Stimulated activated CD4-positive, alpha-beta T cell treated with anti-CD3 and anti-CD28 coated beads, Interleukin-12 subunit alpha, Interleukin-12 subunit beta, amount 100 ng/mL, for 4 hours (primary cell): ENCODE data around the gene CAV2.

Experiments
- DNase-seq: peaks from one replicate; pipeline ENCODE4 v3.0.0-alpha.2; 2020

Gene CAV2

GRCh38 chr7:116496653-116497052, 2.9 kb upstream of the CAV2 start:
- DNase-seq, result no peak

DNA sequence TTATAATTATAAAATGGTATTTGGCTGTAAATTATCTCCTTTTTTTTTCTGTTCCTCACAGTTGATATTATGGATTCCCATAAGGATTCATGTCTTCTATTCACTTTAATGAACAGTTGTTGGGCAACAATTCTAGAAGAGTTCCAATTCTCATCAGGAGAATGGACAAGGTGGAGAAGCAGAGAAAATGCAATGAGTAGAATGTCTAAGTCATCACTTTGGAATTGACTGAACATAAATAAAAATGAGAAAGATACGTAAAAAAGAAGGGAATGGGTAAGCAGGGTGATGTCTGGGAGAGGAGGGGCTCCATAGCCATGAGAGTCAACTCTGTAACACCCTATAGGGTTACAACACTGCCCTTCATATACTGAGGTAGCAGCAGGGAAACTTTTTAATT, 1.8 kb upstream of the CAV2 start:
- no peak for DNase-seq

DNA sequence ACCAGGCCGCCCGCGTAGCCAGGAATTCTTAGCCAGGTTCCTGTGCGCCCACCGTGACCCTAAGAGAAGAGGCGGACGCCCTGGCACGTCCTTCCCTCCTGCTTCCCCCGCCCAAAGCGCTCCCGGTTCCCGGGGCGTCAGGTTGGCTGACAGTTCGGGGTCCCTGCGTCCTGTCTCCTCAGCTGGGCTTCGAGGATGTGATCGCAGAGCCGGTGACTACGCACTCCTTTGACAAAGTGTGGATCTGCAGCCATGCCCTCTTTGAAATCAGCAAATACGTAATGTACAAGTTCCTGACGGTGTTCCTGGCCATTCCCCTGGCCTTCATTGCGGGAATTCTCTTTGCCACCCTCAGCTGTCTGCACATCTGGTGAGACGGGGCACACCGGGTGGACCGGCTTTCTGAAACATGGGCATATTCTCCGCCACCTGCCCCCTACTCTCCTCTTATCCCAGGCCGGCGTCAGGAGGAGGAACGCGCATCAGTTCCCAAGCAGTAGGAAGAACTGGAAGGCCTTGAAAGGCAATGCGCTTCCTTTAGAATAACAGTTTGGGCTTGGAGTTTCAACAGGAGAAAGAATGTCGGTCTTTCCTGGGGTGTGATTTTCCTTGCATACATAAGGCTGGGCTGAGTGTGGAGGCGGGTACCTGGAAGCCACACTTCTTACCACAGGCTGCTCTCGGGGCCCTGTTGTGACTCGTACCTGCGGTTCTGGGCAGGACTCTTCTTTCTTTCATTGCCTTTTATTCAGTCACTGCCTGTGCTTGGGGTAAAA, 728 bp downstream of the CAV2 start:
- DNase-seq, result peak; percentile 16

GRCh38 chr7:116501425-116502167, 2.1 kb downstream of the CAV2 start:
- DNase-seq, result no peak

- DNase-seq, result no peak
Observed at GRCh38 chr7:116502201-116503096, 2.9 kb downstream of the CAV2 start.

GRCh38 chr7:116503835-116504234, 4.3 kb downstream of the CAV2 start:
- DNase-seq, result no peak

DNA sequence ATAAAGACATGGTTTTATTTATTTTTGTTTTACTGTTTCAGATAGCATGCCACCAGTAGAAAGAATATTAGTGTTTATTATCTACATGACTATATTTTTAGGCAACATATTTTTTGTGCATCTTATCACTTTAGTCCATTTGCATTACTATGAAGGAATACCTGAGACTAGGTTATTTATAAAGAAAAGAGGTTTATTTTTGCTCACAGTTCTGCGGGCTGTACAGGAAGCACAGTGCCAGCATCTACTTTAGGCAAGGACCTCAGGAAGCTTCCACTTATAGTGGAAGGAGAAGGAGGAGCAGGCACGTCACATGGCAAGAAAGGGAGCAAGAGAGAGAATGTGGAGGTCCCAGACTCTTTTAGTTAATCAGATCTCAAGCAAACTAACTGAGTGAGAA, 5.7 kb downstream of the CAV2 start:
- DNase-seq, result no peak

- no peak for DNase-seq
Observed at GRCh38 chr7:116505823-116506222, 6.3 kb downstream of the CAV2 start.

DNA sequence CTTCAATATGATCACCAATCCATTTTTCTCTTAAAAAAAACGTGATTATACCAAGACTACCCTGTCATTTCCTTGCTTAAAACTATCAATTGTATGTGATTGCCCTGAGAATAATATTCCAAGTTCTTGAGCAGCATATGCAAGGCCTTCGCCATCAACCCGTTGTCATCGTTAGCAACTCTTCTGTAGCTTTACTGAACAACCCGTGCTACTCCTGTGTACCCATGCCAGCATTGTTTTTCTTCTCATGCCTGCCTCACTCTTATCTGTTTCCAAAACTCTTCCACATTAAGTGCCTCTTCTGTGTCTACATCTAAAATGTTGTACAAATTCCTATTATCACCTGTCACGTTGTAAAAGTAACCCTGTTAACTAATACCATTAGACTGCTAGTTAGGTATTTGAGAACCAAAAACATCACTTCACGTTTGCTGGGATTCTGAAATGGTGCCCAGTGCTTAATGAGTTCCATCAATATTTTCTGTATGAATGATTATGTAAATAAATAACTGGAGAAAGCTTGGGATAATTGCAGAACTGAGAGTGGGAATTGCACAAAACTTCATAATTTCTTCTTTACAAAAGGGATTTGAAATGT, 10.5 kb downstream of the CAV2 start:
- no peak for DNase-seq

- no peak for DNase-seq
Observed at GRCh38 chr7:116510795-116511194, 11.3 kb downstream of the CAV2 start.

DNA sequence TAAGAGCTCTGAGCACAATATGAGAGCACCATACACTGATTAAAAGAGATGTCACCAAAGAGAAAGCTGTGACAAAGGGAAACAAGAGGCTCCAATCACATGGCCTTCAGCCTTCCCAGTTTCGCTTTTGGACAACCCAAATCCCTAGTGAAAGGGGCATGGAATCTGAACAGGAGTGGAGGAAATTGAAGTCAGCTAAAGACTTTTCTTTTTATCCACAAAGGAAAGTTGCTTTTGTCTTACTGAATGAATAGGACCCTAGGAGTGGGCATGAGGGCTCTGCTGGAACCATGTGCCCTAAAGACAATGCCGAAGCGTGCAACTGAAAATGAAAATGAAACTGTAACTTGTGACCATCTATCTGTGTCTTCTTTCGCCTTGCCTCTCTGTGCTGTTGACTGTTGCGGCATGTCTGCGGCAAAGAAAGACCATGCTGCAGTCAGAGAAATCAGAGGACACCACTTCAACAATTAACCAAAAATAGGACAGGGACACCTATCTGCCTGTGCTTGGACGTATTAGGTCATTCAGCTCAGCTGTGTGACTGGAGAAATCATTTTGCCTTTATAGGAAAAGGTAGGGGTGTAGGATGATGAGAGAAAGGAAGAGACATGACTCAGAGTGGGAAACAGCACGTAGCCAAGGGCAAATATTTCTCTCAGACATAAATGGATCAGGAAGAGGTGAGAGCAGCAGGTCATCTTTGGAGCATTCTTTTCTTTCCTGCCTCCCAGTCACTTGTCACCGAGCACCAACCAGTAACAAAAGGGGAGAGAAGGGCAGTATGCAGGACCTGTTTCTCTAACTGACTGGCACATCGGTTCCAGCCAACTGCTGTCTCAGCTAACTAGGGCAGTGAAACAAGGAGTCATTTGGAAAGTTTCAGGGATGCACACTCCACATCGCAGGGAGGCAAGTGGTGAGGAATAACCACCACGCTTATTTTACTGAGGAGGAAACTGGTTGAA, 12.3 kb downstream of the CAV2 start:
- DNase-seq, result no peak

GRCh38 chr7:116512520-116513188, 13.1 kb downstream of the CAV2 start:
- no peak for DNase-seq

- no peak for DNase-seq
Observed at GRCh38 chr7:116515584-116515983, 16.0 kb downstream of the CAV2 start.

DNA sequence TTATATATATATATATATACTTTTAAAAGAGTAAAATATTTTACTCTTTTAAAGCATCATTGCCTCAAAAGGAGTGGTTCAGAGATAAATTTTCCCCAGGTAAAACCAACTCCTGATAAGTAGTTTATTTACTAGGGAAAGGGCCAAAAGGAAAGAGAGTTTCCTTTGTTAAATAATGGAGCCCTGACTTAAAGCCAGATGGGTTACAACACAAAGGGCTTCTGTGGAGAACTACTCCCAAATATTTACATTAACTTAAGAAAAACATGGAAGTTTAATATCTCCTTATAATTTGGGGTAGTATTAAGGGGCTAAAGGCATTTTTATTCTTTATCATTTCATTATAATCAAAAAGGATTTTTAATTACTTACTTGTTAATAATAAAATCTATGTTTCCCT, 16.8 kb downstream of the CAV2 start:
- DNase-seq, result no peak

GRCh38 chr7:116517626-116518025, 18.1 kb downstream of the CAV2 start:
- no peak for DNase-seq

DNA sequence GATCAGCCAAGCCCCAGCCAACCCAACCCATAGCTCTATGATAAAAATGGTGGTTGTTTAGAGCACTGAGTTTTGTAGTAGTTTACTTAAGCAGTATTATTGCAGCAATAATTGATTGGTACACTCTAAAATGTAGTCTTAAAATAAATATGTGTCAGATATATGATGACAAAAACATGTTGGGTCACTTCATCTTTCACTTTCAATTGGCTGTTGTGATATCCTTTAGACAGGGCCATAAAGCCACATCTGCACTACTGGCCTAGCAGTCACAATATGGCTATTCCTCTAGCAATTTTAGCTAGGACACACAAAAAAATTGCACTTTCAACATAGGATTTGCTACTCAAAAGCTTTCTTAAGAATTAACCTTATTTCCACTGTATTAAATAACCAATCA, 19.4 kb downstream of the CAV2 start:
- DNase-seq, result no peak

DNA sequence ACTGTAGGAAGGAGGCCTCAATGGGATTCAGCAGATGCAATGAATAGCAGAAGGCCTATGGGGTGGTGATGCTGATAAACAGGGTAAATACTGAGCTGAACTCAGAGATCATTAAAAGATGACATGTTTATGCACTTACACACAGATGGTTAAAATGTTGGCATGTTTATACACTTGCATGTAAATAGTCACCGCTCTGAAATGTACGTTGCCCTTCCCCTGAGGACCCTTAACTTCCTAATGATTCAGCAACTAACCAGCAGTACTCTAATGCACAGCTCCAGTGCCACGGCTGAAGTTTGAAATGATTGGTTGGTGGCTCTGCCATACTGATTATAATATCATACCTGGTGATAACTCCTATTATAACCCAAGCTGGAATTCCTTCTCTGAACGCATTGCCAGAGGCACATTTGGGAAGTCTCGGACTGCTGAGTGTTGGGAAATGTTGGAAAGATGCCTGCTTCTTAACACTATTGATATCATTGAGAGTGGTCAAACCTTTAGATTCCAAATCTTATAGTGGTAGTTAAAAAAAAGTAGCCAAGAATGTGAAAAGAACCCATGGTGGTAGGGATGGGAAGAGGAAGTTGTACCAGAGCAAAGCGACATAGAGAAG, 21.6 kb downstream of the CAV2 start:
- DNase-seq, result no peak

DNA sequence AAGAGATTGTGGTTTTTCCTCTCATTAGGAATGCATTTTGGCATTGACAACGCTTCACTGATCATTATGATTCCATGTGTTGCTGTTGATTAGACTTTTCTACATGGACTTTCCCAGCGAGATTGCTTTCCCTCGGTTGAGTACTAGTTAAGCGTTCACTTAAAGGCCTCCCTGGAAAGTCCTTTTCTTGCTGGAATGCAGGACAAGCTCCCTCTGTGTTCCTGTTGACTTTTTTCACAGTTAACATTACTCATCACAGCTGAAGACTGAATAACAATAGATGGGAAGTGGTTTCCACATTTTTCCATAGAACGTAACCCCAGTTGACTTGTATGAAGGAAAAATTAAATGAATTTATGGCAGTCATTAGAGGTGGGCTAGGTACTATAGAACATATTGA, 22.7 kb downstream of the CAV2 start:
- no peak for DNase-seq

DNA sequence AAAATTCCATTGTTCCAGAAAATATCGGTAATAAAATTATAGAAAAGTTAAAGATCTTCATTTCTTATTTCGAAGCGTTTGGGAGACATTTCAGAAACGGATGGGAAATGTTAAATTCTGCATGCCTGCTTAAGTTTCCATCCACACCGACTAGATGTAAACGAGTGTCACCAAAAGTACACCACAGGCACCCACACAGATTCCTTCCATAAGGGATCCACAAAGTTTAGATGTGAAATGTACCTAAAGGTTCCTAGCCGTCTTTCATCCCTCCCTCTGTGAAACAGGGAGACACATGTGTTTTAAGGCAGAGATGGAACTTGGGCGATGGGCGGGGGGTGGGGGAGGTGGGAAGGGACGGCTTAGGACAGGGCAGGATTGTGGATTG, 24.7 kb downstream of the CAV2 start:
- no peak for DNase-seq

DNA sequence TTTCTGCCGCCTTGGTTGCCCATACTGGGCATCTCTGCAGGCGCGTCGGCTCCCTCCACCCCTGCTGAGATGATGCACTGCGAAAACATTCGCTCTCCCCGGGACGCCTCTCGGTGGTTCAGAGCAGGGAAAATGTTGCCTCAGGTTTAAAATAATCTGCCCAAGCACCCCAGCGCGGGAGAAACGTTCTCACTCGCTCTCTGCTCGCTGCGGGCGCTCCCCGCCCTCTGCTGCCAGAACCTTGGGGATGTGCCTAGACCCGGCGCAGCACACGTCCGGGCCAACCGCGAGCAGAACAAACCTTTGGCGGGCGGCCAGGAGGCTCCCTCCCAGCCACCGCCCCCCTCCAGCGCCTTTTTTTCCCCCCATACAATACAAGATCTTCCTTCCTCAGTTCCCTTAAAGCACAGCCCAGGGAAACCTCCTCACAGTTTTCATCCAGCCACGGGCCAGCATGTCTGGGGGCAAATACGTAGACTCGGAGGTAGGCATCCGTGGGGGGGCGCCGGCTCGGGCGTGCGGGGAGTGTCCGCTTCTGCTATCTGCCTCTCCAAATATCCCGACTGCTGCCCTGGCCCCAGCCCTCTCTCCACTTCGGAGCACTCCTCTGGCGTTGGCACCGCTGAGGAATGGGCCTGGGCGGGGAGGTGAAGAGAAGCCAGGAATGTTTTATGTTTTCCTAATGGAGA, 25.2 kb downstream of the CAV2 start, which contains the start of gene CAV1:
TSS of gene CAV1 (plus strand) at position 428 of the 689 bp plus-strand sequence. CDS start at position 455, 27 bp downstream.
- DNase-seq, result peak; percentile 11
